Islet of Langerhans (tissue), 1 donor: Measurements from ENCODE around the gene MOAP1.
"Not testable (repeated sequence)": the region's sequence is repeated elsewhere in the genome, so short reads cannot be mapped to it uniquely, and the experiment has no call there.

Experiments used
- FAIRE-seq: peaks from one replicate; lab custom pipeline; 2011; peaks lifted over from hg19 to GRCh38; lab: Jason Lieb, UNC

Gene MOAP1, protein sequence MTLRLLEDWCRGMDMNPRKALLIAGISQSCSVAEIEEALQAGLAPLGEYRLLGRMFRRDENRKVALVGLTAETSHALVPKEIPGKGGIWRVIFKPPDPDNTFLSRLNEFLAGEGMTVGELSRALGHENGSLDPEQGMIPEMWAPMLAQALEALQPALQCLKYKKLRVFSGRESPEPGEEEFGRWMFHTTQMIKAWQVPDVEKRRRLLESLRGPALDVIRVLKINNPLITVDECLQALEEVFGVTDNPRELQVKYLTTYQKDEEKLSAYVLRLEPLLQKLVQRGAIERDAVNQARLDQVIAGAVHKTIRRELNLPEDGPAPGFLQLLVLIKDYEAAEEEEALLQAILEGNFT

DNA sequence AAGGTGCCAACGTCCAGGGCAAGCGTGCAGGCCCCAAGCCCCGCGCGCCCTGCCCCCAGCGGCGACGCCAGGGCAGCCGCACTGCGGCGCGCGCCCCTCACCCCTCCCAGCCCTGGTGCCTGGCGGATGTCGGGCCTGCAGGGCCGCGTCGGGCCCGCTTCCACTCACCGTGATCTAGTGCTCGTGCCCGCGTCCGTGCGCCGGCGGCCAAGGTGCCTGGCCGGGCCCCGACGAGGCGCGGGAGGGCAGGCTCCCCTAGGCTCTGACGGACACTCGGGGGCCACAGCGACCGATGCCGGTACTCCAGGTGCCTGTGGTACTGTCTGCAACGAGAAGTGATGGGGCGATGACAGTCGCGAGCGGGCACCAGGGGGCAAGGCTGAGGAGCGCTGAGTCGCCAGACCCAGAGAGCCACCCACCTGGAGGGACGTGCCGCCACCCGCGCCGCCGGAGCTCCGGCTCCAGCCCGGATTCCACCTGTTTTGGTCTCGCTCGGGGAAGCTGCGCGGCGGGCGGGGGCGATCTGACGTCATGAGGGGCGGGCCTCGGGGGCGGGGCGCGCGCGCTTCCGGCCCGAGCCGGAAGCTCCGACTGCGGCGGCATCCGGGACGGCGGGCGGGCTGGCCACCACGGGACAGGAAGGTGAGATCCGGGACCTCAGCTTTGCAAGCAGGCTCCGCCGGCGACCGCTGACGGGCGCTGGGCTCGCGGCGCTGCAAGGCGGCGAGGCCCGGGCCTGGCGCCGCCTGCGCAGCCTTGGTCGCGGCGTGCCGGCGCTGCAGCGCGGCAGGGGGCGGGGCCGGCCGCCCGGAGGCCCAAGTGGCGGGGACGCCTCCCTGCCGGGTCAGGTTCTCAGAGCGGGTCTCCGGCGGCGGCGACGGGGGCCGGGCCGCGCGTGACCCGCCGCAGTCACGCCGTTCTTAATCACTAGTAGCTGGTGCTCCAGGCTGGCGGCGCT, at the start of gene MOAP1, which contains the start of gene LYSET:
MOAP1 (minus strand) TSS at position 507 of the 958 bp plus-strand sequence. CDS start 655 bp downstream, outside the sequence.
LYSET (plus strand) TSS at position 927 of the 958 bp plus-strand sequence. CDS start 89 bp downstream, outside the sequence.
- no peak for FAIRE-seq

- FAIRE-seq = not testable (repeated sequence)
Observed at GRCh38 chr14:93233078-93233477, 48.4 kb upstream of the MOAP1 start.

- no peak for FAIRE-seq
Observed at GRCh38 chr14:93232159-93232558, 47.5 kb upstream of the MOAP1 start.

DNA sequence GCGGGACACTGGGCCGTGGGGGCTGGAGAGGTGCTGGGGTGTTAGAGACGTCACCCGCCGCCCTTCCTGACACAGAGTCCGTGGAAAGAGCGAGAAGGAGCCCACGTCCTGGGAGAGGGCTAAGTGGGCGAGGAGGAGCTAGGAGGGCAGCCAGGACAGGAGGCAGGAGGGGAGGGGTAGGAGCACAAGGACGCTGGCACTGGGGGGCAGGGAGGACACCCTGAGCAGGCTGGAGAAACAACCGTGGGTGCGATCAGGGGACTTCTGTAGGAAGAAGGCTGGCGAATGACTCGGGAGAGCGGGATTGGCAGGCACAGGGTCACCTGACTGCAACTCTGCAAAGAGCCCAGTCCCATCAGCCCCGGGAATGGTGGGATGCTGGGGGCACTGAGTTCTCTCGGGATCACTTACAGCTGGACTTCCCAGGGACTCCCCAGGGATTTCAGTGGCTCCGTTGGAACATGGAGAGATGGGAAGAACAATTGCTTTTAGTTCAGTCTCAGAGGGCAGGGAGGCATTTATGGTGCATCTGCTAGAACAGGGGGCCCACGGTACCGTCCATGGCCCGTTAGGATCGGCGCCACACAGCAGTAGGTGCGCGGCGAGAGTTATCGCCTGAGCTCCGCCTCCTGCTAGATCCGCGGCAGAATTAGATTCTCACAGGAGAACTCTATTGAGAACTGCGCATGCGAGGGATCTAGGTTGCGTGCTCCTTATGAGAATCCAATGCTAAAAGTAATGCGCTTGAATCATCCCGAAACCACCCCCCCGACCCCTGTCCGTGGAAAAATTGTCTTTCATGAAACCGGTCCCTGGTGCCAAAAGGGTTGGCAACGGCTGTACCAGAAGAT, 46.7 kb upstream of the MOAP1 start:
- no peak for FAIRE-seq

DNA sequence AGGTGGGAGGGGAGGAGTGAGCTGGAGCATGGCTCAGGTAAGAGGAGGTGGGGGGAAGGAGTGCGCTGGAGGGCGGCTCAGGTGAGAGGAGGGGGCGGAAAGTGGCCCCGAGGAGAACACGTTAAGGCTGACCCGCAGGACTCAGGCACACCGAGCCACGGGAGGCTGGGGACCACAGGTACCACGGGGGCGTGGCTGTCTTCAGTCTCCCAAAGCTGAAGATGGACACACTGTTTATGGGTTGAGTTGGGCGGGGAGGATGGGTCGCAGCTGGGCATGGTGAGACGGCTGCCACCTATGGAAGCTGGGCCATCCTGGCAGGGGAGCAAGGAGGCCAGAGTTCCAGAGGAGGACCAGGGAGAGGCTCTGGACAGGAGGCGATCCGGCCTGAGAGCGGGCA, 45.8 kb upstream of the MOAP1 start:
- no peak for FAIRE-seq

GRCh38 chr14:93228550-93228949, 43.9 kb upstream of the MOAP1 start:
- FAIRE-seq = no peak

GRCh38 chr14:93223565-93223964, 38.9 kb upstream of the MOAP1 start:
- FAIRE-seq = no peak

- peak; percentile 9 for FAIRE-seq
Observed at GRCh38 chr14:93220509-93220908, 35.8 kb upstream of the MOAP1 start.

DNA sequence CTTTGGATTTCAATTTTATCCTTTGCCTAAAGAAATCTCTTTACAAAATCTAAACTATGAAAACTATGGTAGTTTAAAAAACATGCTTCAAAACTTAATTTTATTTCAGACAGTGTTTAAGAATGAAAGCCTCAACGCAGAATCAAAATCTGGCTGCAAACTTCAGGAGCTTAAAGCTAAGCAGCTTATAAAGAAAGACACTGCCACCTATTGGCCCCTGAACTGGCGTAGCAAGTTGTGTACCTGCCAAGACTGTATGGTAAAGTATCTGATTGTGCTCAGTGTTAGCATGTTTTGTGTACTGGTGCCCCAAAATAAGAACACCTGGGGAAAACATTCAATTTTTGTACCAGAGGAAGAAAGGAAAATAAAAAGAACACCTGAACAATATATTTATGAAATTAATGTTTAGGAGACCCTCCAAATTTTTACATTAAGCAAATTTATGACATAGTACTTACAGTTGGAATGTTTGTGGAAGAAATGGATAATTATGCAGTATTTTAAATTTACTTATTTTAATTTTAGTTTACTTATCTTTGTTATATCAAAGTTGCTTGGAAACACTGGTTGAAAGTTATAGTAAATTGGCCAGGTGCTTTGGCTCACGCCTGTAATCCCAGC, 34.5 kb upstream of the MOAP1 start:
- FAIRE-seq = peak; percentile 85

DNA sequence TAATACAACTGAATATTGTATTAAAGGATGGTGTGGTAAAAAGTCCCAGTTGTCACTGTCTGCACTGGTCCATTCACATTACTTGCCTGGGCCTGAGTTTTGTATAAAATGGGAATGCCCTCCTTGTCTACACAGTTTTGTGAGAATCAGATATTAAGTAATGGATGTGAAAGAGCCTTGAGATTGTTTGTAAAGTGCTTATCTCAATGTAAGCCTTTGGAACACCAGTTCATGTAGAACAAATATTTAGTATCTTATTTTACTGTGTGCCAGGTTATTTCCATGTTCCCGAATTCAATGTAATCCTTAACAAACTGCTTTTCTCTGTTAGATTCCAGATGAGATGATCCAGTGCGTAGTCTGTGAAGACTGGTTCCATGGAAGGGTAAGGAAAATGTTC, 29.9 kb upstream of the MOAP1 start:
- FAIRE-seq = no peak

DNA sequence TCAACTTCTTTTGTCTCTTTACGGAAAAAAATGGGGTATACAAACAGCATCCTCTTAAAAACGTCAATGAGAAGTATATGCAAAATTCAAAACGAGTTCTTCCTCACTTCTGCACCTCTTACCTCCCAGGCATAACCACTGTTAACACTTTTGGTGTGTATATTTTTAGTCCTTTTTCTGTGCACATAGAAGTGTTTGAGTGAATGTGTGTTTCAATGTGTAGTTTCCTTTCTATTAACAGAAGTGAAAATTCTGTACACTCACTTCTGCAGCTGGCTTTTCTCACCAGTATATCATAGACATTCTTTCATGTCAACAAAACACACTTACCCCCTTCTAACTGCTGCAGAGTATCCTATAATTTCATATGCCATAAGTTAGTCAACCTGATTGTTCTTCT, 27.7 kb upstream of the MOAP1 start:
- no peak for FAIRE-seq

DNA sequence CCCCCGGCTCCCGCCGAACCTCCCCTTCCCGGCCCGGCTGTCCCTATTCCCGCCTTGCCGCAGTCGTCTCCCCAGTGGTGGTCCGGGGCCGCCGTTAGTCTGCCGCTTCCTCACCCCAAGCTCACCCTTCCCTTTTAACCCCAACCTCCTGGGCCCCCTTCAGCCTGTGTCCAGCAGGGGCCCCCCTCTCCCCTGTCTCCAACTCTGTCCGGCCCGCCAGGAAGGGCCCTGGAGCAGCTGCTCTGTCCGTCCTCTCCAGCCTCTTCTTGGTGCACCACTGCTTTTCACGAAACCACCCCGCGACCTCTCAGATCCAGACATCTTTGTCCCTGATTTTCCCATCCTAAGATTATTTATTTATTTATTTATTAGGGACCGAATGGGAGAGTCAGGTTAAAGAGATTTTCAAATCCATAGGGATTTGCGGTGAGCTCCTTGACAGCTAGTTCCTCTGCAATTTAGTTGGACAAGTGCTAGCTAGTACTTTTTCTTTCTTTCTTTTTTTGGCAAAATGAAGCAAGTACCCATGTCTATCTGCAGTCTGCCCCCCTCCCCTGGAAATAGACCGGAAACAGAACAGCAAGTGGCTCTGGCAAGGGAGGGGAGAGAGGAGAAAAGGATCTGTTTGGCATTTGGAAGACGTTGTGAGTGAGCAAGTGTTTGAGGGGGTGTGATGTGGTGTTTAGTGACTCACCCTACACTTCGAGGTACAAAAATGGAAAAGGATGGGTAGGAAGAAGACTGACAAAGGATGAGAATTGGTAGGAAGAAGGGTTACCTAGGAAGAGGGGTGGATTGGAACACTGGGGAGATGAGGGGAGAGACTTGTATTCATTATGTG, 23.0 kb upstream of the MOAP1 start:
- no peak for FAIRE-seq

DNA sequence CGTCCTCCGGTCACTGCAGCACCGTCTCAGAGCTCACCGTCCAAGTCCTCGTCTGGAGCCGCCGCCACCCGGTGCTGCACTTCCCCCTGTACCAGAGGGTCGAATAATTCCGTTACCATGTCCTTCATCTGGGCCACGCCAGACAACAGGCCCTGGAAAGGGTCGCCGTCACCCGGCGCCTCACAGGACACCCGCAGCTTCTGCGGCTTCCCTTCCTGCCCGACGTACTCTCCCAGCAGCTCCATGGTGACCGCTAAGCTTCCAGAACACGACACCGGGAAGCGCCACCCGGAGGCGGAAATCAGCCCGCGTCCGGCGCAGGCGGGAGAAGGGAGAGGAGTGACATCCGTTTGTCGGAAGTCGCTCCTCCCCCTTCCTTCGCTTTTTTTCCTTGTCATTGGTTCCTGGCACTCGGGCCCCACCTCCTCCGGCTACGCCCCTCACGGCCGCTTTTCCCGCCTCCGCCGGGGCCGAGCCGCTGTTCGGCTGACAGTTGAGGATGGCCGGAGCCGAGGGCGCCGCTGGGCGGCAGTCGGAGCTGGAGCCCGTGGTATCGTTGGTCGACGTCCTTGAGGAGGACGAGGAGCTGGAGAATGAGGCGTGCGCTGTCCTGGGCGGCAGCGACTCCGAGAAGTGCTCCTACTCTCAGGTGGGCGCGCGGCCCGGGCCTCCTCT, 22.2 kb upstream of the MOAP1 start, which contains the start of the genes GON7 and UBR7:
GON7 (minus strand) TSS at position 273 of the 675 bp plus-strand sequence; CDS start at position 245, 28 bp downstream.
UBR7 (plus strand) TSS at position 464 of the 675 bp plus-strand sequence; CDS start at position 500, 36 bp downstream.
- FAIRE-seq = no peak

DNA sequence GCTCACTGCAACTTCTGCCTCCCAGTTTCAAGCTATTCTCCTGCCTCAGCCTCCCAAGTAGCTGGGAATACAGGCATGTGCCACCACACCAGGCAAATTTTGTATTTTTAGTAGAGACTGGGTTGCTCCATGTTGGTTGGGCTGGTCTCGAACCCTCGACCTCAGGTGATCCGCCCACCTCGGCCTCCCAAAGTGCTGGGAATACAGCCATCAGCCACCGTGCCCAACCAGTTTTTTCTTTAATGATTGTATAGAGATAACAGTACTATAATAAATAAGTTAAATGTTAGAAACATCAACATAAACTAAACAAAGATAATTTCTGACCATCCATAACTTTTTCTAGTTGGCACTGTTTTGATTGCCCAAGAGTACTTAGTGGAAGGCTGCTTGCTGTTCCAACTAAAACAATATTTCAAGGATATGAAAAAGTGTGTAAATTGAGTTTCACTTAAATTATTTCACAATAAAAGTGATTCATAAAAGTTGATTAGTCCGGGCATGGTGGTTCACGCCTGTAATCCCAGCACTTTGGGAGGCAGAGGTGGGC, 16.5 kb upstream of the MOAP1 start:
- no peak for FAIRE-seq

DNA sequence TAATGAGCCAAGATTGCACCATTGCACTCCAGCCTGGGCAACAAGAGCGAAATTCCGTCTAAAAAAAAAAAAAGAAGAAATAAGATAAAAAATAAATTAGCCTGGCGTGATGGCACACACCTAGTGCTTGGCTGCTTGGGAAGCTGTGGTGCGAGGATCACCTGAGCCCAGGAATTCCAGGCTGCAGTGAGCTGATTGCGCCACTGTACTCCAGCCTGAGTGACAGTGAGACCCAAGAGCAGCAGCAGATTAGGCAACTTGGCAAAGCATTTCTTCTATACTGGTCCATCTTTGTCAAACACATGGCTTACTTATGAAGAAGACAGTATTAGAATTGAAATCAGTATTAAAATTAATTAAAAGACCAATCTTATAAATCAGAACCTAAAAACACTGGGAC, 15.9 kb upstream of the MOAP1 start:
- FAIRE-seq = no peak

GRCh38 chr14:93199031-93199430, 14.3 kb upstream of the MOAP1 start:
- FAIRE-seq = no peak

DNA sequence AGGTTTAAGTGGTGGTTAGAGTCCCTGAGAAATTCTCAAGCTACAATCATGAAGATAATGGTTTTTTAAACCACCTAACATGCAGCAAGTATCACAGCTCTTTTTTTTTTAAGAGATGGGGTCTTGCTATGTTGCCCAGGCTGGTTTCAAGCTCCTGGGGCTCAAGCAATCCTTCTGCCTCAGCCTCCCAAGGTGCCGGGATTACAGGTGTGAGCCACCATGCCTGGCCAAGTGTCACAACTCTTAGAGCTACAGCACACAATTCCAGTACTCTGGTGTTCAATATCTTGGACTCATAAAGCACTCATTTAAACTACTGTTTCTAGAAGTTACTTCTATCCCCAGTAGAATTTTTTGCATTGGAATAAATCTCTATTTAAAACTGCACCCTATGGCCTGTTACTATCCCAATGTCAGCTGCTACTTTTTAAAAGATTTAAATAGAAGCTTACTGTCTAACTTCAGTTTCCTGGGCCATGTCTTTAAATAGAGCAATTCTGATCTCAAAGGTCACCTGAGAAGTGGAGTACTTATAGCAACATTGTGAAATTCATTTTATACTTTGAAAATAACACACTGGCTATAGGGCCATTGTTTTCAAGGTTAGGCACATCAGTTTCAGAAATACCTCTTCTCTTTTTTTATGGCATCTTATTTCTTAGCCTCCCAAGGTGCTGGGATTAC, 10.8 kb upstream of the MOAP1 start:
- no peak for FAIRE-seq

DNA sequence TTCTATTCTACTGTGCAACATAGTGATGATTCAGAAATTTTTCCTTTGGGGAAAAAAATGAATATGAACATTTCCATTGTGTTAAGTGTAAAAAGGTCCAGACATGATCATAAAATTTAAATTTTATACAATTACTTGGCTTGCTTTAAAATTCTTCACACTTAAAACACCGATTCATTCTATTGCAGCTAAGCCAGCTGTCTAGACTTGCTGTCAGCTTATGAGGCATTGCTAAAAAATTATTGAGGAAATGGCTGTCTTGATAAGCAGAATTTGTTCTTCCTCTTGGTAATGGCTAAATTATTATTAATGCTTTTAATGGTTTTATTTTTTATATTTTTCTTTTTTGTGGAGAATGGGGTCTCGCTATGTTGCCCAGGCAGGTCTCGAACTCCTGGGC, 2.3 kb upstream of the MOAP1 start:
- no peak for FAIRE-seq

GRCh38 chr14:93186466-93186865, 1.8 kb upstream of the MOAP1 start:
- FAIRE-seq = no peak
